RWPE2 (cell line): ENCODE results near the gene FER.

Experiments
- ATAC-seq: fragments of 200-7000 bp; cut with Tn5 transposase; 3 replicates; pipeline ENCODE4 v1.9.1; 2021; ENCODE audit warnings: low read depth
- DNase-seq: peaks from one replicate; pipeline ENCODE4 v3.0.0-alpha.2; 2020; ENCODE audit warnings: low spot score
- H3K27ac ChIP-seq: fragments of 450-650 bp; 2 replicates; pipeline ENCODE4 v1.5.1; 2017; ENCODE audit warnings: mild to moderate bottlenecking; ENCODE audit not compliant: poor library complexity, severe bottlenecking
- H3K27me3 ChIP-seq: fragments of 250-450 bp; sonication (Bioruptor Pico); 2 replicates; pipeline ENCODE4 v1.5.1; 2021; ENCODE audit warnings: mild to moderate bottlenecking, moderate library complexity; ENCODE audit not compliant: insufficient read depth, poor library complexity, severe bottlenecking
- H3K36me3 ChIP-seq: fragments of 250-450 bp; sonication (Bioruptor Pico); 2 replicates; pipeline ENCODE4 v1.5.1; 2020; ENCODE audit warnings: low read depth, mild to moderate bottlenecking, moderate library complexity
- H3K4me1 ChIP-seq: fragments of 250-450 bp; sonication (Bioruptor Pico); 2 replicates; pipeline ENCODE4 v1.5.1; 2021; ENCODE audit warnings: mild to moderate bottlenecking, moderate library complexity; ENCODE audit not compliant: insufficient read depth, poor library complexity, severe bottlenecking
- H3K4me3 ChIP-seq: fragments of 250-450 bp; sonication (Bioruptor Pico); 2 replicates; pipeline ENCODE4 v1.5.1; 2021; ENCODE audit warnings: mild to moderate bottlenecking, moderate library complexity; ENCODE audit not compliant: severe bottlenecking
- H3K9me3 ChIP-seq: fragments of 250-450 bp; sonication (Bioruptor Pico); 2 replicates; pipeline ENCODE4 v1.5.1; 2021; ENCODE audit warnings: mild to moderate bottlenecking, moderate library complexity; ENCODE audit not compliant: severe bottlenecking
- CTCF ChIP-seq: fragments of 450-650 bp; IDR thresholded peaks from one replicate; pipeline ENCODE4 v1.5.1; 2017; ENCODE audit warnings: mild to moderate bottlenecking, moderate library complexity; ENCODE audit not compliant: poor library complexity, severe bottlenecking

FER gene

GRCh38 chr5:109121225-109121624, 373.5 kb downstream of the FER start:
- H3K27me3 ChIP-seq: no peaks in the 10 kb centered on the region
- no peak overlapping the region for H3K4me3 ChIP-seq
- no peak for DNase-seq
- no peak for ATAC-seq
- peaks cover 12% of the 10 kb centered on the region for H3K9me3 ChIP-seq
- no peak overlapping the region for H3K27ac ChIP-seq
- TF ChIP-seq CTCF: no peak
- no peaks in the 10 kb centered on the region for H3K4me1 ChIP-seq
- no peaks in the 10 kb centered on the region for H3K36me3 ChIP-seq

- peaks cover 1% of the 10 kb centered on the region for H3K9me3 ChIP-seq
- H3K27me3 ChIP-seq: no peaks in the 10 kb centered on the region
- ATAC-seq: no peak
- no peak overlapping the region for H3K4me3 ChIP-seq
- H3K36me3 ChIP-seq: no peaks in the 10 kb centered on the region
- DNase-seq: no peak
- TF ChIP-seq CTCF: no peak
- no peaks in the 10 kb centered on the region for H3K4me1 ChIP-seq
- no peak overlapping the region for H3K27ac ChIP-seq
Observed at GRCh38 chr5:109125755-109126429, 378.2 kb downstream of the FER start.

GRCh38 chr5:109126481-109126880, 378.8 kb downstream of the FER start:
- Histone ChIP-seq H3K36me3 (no peaks in the 10 kb centered on the region), H3K27me3 (no peaks in the 10 kb centered on the region), H3K4me3 (no peak overlapping the region), H3K4me1 (no peaks in the 10 kb centered on the region), H3K9me3 (no peaks in the 10 kb centered on the region), H3K27ac (no peak overlapping the region)
- no peak for TF ChIP-seq CTCF
- DNase-seq: no peak
- no peak for ATAC-seq

GRCh38 chr5:109136906-109137305, 389.2 kb downstream of the FER start:
- ATAC-seq (no peak), DNase-seq (no peak)
- no peak for TF ChIP-seq CTCF
- Histone ChIP-seq H3K4me3 (no peak overlapping the region), H3K9me3 (no peaks in the 10 kb centered on the region), H3K27ac (no peak overlapping the region), H3K27me3 (no peaks in the 10 kb centered on the region), H3K4me1 (no peaks in the 10 kb centered on the region), H3K36me3 (no peaks in the 10 kb centered on the region)
